G401.6 (cell line): ENCODE measurements around the gene PSD2.
"Not testable (repeated sequence)": the region's sequence is repeated elsewhere in the genome, so short reads cannot be mapped to it uniquely, and the experiment has no call there.

ENCODE experiments used
- FAIRE-seq: peaks from 2 replicates; lab custom pipeline; 2012; peaks lifted over from hg19 to GRCh38; lab: Jason Lieb, UNC

The PSD2 gene

GRCh38 chr5:139792218-139792617, 3.4 kb upstream of the PSD2 start:
- FAIRE-seq: no peak

- FAIRE-seq: not testable (repeated sequence)
These were observed 3.0 kb upstream of the PSD2 start for GRCh38 chr5:139792655-139793054.

GRCh38 chr5:139794067-139794846, 1.4 kb upstream of the PSD2 start:
- no peak for FAIRE-seq

DNA sequence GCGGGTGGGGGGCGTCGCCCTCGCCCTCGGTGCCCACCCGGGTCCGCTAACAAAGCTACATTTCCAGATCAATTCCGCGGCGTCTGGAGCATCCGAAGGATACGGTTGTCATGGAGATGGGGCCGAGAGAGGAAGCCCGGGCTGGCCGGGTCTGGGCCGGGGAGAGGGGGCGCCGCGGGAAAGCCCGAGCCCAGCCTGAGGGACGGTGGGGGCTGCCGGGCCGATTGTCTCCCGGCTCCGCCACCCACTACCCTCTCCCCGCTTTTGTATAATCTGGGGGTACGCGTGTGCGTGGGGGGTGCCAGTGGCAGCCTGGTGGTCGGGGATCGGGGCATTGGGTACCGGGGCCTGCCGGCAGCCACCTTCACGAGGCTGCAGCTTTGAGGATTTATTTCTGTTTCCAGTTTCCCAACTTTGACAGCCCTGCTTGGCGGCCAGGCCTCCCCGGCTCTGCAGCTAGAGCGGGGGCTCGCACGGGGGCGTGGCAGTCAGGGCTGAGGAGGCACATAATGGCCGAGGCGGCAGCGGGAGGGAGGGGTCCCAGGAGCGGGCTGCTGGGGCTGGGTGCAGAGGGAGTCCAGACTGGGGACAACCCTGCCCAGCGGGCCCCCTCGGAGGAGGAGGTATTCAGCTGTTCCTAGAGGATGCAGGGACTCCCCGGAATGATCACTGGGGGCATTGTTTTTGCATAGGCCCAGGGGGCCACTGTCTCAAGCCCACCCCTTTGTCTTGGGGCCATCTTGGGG, 626 bp downstream of the PSD2 start:
- FAIRE-seq: no peak

DNA sequence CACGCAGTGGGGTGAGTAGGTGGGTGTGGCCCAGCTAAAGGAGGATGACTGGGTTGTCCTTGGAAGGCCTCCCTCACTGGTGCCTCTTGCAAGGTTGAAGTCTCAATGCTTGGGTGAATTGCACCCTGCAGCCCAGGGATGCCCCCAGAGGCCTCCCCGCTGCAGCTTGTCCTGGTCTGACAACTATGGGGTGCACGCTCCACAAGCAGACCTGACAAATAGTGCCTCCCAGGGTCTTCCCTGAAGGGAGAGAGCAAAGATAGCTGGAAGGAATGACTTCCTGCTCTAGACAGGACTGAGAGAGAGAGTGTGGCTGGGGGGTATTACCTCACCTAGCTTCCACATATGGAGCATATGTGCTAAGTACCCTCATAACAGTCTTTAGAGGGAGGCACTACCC, 1.7 kb downstream of the PSD2 start:
- FAIRE-seq: no peak

DNA sequence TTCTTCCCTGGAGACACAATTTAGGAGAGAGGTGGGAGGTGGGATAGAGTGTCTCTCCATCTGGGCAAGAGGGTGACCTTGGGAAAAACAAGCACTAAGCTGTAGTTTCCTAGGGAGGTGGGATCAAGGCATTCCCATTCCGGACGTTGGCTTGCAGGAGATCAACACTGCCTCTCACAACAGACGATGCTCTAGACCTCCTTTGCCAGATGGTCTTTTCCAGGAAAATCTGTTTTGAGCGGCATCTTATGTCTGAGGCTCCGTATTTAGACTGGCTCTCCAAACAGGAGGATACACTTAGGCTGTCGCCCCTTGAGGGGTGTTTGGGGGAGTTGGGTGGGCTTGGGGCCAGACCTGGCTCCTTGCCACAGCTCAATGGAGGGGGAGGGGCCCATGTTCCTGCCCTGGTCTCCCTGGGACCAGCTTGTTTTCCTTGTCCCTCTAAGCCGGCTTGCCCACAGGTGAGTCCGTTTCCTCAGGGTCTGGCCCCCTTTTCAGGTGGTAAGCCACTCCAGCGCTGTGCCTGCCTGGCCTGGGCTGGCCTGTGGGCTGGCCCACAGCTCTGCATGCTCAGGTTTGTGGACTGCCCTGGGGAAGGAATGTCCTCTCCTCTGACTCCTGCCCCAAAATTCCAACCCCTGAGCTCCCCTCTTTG, 2.4 kb downstream of the PSD2 start:
- FAIRE-seq: no peak

DNA sequence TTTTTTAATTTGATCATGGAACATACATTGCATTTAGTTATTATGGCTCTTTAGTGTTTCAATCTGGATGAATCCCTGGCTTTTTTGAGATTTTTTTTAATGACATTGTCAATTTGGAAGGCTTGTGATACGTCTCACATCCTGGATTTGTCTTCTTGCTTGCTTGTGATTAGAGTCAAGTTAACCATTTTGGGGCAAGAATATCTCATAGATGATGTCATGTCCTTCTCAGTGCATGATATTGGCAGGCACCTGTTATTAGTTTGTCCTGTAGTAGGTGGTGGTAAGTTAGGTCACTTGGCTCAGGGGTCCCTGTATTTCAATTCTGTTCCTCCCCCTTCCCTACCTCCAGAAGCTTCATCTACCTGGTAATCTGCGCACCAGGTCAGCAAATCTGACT, 3.3 kb downstream of the PSD2 start:
- no peak for FAIRE-seq

GRCh38 chr5:139799359-139799758, 3.8 kb downstream of the PSD2 start:
- no peak for FAIRE-seq

- no peak for FAIRE-seq
These were observed 8.4 kb downstream of the PSD2 start for GRCh38 chr5:139803978-139804377.

- no peak for FAIRE-seq
These were observed 9.3 kb downstream of the PSD2 start for GRCh38 chr5:139804800-139805397.

DNA sequence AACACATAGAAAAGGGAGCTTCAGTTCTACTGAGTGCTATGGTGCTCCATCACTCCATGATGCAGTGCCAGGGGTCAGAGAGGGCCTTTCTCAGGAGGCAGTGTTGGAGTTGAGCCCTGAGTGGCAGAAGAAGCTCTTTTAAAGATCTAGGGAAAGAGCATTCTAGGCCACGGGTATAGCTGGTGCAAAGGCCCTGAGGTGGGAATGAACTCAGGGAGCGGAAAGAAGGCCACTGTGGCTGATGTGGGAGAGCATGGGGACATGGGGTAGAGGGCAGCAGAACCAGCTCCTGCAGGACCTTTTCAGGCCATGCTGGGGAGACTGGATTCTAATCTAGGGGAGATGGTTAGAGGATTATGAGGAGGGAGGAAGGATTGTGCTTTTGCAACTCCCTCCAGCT, 9.9 kb downstream of the PSD2 start:
- no peak for FAIRE-seq

DNA sequence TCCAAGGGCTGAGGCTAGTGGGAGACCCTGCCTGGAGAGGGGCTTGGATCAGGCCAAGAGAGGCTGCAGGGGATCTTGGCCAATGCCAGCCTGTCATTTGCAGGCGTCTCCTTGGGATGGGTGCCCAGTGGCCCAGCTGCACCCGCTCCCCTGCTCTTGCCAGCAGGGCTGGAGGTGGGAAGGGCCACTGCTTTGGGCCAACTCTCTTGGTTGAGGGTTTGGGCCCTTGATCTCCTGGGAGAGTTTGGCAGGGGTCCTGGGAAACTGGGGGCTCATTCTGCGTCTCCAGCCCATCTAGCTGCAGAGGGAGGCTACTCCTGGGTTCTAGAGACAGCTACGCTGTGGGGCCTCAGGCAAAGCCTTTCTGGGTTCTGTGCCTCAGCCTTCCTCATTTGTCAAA, 10.5 kb downstream of the PSD2 start:
- FAIRE-seq: no peak

DNA sequence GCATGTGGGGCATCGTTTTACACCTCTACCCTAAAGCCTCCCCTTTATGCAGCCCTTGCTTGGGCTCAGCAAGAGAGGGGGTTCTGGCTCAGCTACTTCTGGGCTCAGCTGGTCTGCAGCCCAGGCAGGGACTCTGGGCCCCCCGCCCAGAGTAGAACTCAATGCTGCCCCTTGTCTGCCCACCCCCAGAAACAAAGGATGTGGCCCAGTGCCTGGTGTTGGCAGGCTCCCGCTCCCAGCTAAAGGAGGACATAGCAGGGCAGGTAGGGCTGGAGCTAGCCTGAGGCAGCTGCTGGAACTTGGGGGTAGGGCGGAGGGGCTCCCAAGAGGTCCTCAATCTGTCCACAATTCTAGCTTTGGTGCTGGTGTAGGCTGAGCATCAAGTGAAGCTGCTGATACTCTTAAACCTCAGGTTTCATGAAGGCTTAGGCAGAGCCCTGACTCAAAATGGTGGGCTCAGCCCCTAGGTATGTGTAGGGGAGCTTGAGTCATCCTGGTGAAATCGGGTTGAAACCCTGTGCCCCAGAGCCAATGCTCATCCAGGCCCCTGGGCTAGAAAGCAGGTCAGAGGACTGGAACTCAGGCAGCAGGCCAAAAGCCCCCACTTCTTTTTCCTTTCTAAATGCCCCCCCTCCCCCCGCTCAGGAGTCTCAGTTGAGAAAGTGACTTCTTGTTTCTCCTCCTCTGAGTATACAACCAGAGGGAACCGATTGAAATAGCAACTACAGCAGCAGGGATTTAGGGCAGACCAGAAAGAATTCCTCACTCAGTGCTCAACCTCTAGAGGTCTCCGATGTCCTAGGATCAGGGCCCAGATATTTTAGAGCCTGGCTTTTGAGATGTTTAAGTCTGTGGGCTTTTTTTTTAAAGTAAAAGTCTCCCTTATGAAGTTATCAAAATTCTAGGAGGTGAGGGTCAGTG, 11.4 kb downstream of the PSD2 start:
- no peak for FAIRE-seq

- FAIRE-seq: no peak
These were observed 12.0 kb downstream of the PSD2 start for GRCh38 chr5:139807647-139808030.

- FAIRE-seq: no peak
These were observed 13.1 kb downstream of the PSD2 start for GRCh38 chr5:139808481-139809330.

DNA sequence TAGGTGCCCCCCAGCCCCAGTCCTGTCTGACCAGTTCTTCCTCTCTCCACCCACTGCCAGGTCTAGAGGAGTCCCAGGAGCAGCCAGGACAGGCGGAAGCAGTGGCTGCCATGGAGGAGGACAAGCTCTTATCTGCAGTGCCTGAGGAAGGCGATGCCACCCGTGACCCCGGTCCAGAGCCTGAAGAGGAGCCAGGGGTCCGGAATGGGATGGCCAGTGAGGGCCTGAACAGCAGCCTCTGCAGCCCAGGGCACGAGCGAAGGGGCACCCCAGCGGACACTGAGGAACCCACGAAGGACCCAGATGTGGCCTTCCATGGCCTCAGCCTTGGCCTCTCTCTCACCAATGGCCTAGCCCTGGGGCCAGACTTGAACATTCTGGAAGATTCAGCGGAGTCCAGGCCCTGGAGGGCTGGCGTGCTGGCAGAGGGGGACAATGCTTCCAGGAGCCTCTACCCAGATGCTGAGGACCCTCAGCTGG, 13.8 kb downstream of the PSD2 start:
- no peak for FAIRE-seq

GRCh38 chr5:139810341-139811273, 15.0 kb downstream of the PSD2 start:
- FAIRE-seq: no peak

- no peak for FAIRE-seq
These were observed 15.6 kb downstream of the PSD2 start for GRCh38 chr5:139811274-139811607.

DNA sequence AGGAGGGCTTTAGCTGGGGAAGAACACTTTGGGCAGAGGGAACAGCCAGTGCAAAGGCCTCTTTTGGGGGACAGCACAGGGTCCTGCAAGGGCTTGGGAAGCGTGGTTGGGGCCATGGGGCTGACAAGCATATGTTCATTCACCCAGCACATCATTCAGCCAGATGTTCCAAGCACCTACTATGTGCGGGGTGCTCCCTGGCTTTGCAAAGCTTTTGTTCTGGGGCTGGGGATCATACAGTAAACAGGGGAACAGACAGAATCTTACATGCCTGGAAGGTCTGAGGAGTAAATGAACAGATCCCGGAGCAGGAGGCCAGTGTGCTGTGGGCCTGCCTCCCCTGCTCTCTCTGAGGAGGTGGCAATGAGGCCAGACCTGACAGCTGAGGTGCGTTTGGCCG, 16.7 kb downstream of the PSD2 start:
- no peak for FAIRE-seq
